GM19193 (cell line): Measurements from ENCODE around the gene TM4SF4.

Source experiments
- POLR2A ChIP-seq: IDR thresholded peaks from 4 replicates; pipeline ENCODE4 v1.6.1; 2011; ENCODE audit not compliant: insufficient read depth, insufficient read length; ENCODE audit errors: extremely low read depth

Gene TM4SF4

GRCh38 chr3:149468504-149469212 is 5.8 kb upstream of the TM4SF4 start:
- TF ChIP-seq POLR2A, result no peak

DNA sequence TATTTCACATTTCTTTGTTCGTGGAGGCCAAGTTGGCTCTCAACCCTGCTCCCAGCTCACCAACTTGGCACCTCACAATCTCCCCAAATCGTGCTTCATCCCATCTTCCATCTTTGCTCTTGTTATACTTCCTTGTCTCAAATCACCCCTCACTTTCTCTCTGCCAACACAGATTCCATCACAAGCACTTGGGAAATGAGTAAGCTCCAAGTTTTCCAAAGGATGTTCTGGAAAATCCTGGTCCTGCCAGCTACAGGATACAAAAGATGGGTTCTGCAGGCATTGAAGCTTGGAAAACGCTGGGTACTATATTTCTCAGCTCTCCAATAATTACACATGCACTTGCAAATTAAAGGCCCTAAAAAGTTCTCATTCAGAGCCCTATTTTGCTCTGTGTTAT is 4.1 kb upstream of the TM4SF4 start:
- TF ChIP-seq POLR2A, result no peak

DNA sequence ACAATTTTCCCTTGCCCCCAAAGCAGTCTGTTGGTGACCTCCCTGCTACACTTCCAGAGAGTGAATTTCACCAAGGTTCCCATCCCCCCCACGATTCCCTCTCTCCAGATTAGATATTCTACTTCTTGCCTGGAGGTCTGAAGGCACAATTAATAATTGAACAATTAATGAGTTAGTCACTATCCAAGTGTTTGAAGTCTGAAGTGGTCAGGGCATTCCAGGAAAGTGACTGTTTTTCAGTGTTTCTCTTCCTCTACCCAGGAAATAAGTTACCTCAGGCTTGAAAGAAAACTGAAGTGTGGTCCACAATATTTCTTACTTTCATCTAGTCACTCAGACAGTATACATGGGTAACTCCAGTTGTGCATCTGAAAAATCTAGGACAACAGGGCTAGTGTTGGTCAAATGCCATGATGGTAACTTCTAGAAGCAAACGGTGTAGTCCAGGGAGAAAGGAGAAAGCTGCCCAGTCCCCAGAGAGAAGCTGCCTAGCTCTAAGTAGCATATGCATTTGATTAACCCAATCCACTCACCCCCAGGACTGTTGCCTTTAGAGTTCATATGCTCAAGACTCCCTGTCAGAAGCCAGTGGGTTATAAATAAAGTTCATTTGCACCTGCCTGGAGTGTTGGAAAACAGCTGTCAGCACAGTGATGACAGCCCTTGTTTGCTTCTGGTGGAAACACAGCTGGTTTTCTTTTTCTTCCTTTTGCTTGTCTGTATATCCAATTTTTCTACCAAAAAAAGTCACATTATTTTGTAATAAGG is 2.3 kb upstream of the TM4SF4 start:
- no peak for TF ChIP-seq POLR2A

- TF ChIP-seq POLR2A, result no peak
Measured at GRCh38 chr3:149473357-149474249, 894 bp upstream of the TM4SF4 start.

GRCh38 chr3:149475451-149476060 is 1.1 kb downstream of the TM4SF4 start:
- no peak for TF ChIP-seq POLR2A

- no peak for TF ChIP-seq POLR2A
Measured at GRCh38 chr3:149476225-149476624, 1.7 kb downstream of the TM4SF4 start.

GRCh38 chr3:149479621-149480325 is 5.3 kb downstream of the TM4SF4 start:
- no peak for TF ChIP-seq POLR2A

DNA sequence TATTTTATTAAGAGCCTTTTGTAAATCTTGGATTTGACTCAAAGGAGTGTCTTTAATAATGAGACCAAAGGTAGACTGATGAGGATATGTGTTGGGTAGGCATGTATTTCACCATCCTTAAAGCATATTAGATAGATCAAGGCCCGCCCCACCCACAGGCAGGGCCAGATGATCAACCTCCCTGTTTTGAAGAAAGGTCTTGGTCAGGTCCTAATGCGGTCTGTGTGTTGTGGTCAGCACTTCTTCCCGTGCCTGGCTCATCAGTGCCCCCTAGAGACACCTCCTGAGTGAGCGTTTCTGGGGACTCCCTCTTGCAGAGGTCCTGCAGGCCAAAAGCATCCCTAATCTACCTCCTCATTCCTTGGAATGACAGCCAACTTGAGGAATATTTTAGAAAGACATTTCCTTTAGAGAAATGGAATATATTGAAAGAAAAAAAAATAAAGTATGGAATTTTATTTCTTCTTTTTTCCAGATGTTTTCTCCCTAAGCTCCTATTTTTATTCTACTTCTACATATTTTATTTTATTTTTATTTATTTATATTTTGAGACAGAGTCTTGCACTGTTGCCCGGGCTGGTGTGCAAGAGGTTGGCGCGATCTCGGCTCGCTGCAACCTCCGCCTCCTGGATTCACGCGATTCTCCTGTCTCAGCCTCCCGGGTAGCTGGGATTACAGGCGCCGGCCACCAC is 6.0 kb downstream of the TM4SF4 start:
- no peak for TF ChIP-seq POLR2A

- no peak for TF ChIP-seq POLR2A
Measured at GRCh38 chr3:149481056-149481455, 6.6 kb downstream of the TM4SF4 start.

DNA sequence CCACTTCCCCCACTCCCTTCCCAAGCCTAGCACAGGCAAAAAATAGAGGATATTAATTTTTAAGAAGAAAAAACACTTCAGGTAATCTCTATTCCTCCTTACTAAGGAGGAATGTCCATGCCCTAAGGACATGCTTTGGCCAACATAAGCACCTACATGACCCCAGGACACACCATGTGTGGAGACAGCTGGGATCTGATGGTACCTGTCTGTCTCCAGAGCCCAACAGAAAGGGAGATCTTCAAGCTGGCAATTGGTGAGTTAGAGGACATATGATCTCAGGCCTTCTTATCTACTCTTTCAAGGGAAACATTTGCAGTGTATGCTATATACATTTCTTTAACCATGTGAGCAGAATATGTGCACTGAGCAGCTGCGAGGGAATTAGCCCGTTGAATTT is 7.0 kb downstream of the TM4SF4 start:
- no peak for TF ChIP-seq POLR2A

DNA sequence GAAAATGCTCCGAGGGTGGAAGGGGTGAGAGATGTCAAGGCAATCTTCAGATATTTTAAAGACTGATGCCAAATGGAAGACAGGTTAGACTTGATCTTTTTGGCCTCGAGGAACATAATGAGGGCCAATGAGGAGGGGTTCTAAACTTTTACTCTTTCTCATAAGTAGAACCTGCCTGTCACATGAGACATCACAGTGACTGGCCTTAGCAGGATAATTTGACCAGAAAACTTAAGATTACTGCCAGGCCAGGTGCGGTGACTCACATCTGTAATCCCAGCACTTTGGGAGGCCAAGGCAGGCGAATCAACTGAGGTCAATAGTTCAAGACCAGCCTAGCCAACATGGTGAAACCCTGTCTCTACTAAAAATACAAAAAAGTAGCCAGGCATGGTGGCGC is 12.2 kb downstream of the TM4SF4 start:
- TF ChIP-seq POLR2A, result no peak

GRCh38 chr3:149487598-149488197 is 13.2 kb downstream of the TM4SF4 start:
- TF ChIP-seq POLR2A, result no peak

DNA sequence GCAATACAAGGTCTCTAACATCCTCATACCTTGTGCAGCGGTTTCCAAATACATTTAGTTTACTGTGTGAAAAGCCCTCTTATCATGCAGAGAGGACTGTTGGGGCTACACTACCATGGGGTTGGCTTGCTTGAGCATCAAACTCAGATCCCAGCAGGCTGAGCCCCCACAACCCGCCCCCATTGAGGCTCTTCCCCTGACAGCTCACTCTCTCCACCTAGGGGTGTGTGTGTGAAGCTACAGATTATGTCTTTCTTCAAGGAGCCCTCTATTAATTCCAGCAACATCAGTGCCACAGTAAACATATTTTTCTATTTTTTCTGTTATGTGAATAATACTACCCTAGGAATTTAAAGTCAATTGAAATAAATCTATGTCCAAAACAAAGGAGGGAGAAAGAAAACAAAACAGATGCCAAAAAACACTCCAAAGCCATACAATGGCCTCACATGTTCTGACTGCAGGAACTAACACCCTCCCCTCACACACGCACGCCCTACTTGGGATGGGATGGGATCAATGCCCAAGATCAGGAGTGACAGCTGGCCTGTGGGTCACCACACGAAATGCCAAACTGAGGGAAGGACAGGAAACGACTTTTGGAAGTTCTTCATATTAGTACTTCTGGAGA is 14.7 kb downstream of the TM4SF4 start:
- TF ChIP-seq POLR2A, result no peak

DNA sequence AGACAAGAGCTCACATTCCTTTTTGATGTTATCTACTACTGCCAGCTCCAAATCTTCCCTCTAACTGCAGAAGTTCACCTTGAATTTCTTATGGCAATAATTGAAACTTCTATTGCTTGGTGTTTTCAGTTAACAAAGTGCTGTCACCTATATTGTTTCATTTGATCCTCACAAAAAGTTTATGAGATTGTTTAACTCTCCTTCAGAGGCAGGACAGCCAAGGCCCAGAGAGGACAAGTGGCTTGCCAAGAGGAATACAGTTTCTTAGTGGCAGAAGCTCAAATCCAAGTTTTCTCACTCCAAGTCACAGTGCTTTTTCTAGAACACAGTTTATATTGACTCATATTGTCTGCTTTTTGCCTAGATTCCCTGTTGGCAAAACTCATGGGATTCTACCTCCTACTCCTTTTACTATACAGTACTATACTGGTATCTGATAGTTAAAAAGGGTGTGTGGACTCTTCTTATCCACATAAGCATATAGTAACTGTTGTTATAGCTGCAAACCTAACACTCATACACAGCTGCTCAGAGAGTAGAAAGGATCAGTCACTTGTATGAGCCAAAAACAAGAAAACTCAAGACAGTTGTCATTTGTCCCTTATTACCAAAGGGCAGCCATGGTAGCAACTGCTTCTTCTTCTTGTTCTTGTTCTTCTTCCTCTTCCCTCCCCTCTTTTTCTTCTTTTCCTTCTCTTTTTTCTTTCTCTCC is 15.9 kb downstream of the TM4SF4 start:
- no peak for TF ChIP-seq POLR2A
